ENCODE results near the gene LRRK1. TPM values are rescaled to one million over a fixed set of nuclear protein-coding genes. Genes with fewer than 3 reads are reported as not detected.

Gene LRRK1
- total RNA-seq, 4 donors from 2014 or later: 14.8 to 29.3 (median 19.1) TPM

GRCh38 chr15:101097111-101097510 is 178.0 kb downstream of the LRRK1 start:
- TF ChIP-seq CTCF (IDR thresholded peaks at IDR 0.05): no peak
- TF ChIP-seq POLR2A (IDR thresholded peaks at IDR 0.05): no peak
- 95 to 96% methylated on average over 14 of the region's 14 CpGs for WGBS, 2 donors
- H3K4me3 ChIP-seq (ENCODE audit: low read depth, poor library complexity, severe bottlenecking): no peak overlapping the region
- DNase-seq (ENCODE audit: low spot score in 2 of 2): no peak
- intact Hi-C loops (cut with DNase I; ENCODE audit: low total_unique reads): no loop called here

- intact Hi-C loops (cut with DNase I; ENCODE audit: low total_unique reads): no loop called here
Measured at GRCh38 chr15:101099183-101099582, 180.0 kb downstream of the LRRK1 start.

GRCh38 chr15:101100118-101100517 is 181.0 kb downstream of the LRRK1 start:
- 93 to 94% methylated on average over 15 of the region's 15 CpGs for WGBS, 2 donors
- H3K4me3 ChIP-seq (ENCODE audit: low read depth, poor library complexity, severe bottlenecking): no peak overlapping the region
- TF ChIP-seq POLR2A (IDR thresholded peaks at IDR 0.05) (no peak), CTCF (IDR thresholded peaks at IDR 0.05) (no peak)
- no peak for DNase-seq (ENCODE audit: low spot score in 2 of 2)
- intact Hi-C loops (cut with DNase I; ENCODE audit: low total_unique reads): no loop called here

More at GRCh38 chr15:101099183-101099582, 180.0 kb downstream of the LRRK1 start:
- H3K4me3 ChIP-seq (ENCODE audit: low read depth, poor library complexity, severe bottlenecking): no peak overlapping the region
- DNase-seq (ENCODE audit: low spot score in 2 of 2): no peak
- TF ChIP-seq CTCF (IDR thresholded peaks at IDR 0.05) (no peak), POLR2A (IDR thresholded peaks at IDR 0.05) (no peak)
- 69 to 77% methylated on average over 10 of the region's 10 CpGs for WGBS, 2 donors

- DNase-seq (ENCODE audit: low spot score in 2 of 2): no peak
- no peak overlapping the region for H3K4me3 ChIP-seq (ENCODE audit: low read depth, poor library complexity, severe bottlenecking)
- intact Hi-C loops (cut with DNase I; ENCODE audit: low total_unique reads): no loop called here
- 91 to 92% methylated on average over 20 to 26 of the region's 29 CpGs for WGBS, 2 donors
- TF ChIP-seq POLR2A (IDR thresholded peaks at IDR 0.05) (no peak), CTCF (IDR thresholded peaks at IDR 0.05) (no peak)
Measured at GRCh38 chr15:101100593-101101442, 181.7 kb downstream of the LRRK1 start.

GRCh38 chr15:101101676-101102075 is 182.5 kb downstream of the LRRK1 start:
- H3K4me3 ChIP-seq (ENCODE audit: low read depth, poor library complexity, severe bottlenecking): no peak overlapping the region
- intact Hi-C loops (cut with DNase I; ENCODE audit: low total_unique reads): no loop called here
- TF ChIP-seq POLR2A (IDR thresholded peaks at IDR 0.05) (no peak), CTCF (IDR thresholded peaks at IDR 0.05) (no peak)
- no peak for DNase-seq (ENCODE audit: low spot score in 2 of 2)
- 90 to 98% methylated on average over 3 of the region's 3 CpGs for WGBS, 2 donors
